Stimulated activated naive B cell treated with anti-CD40 and anti-IgM and Interleukin-4, amounts not matched to agents 10 μg/mL and 1 μg/mL and 100 μg/mL, for 72 hours (primary cell): ENCODE results near the gene MYO9B.

Experiments used
- ATAC-seq, 2 donors: fragments of 150-1000 bp; cut with Tn5 transposase; replicated peaks; 2 replicates each; pipeline ENCODE4 v1.10.0; 2021; ENCODE audit warnings: moderate library complexity in 1 of 2
- DNase-seq: peaks from one replicate; pipeline ENCODE4 v3.0.0; 2021
- H3K27ac Mint-ChIP-seq: one replicate; pipeline ENCODE4 v1.8.0; 2022; ENCODE audit warnings: mild to moderate bottlenecking, mixed read lengths
- H3K27me3 Mint-ChIP-seq, 2 donors: one replicate each; pipeline ENCODE4 v1.8.0; 2022; ENCODE audit warnings: mixed read lengths in 2 of 2
- H3K36me3 Mint-ChIP-seq, 2 donors: one replicate each; pipeline ENCODE4 v1.8.0; 2022; ENCODE audit warnings: mixed read lengths in 2 of 2, mild to moderate bottlenecking in 1 of 2
- H3K4me1 Mint-ChIP-seq, 2 donors: one replicate each; pipeline ENCODE4 v1.8.0; 2022; ENCODE audit warnings: mixed read lengths in 2 of 2, mild to moderate bottlenecking in 1 of 2
- H3K4me3 Mint-ChIP-seq, 2 donors: one replicate each; pipeline ENCODE4 v1.8.0; 2022; ENCODE audit warnings: mild to moderate bottlenecking in 2 of 2, mixed read lengths in 2 of 2, moderate library complexity in 1 of 2
- H3K9me3 Mint-ChIP-seq, 2 donors: one replicate each; pipeline ENCODE4 v1.8.0; 2022; ENCODE audit warnings: mixed read lengths in 2 of 2, mild to moderate bottlenecking in 1 of 2

Gene MYO9B

GRCh38 chr19:17045907-17046502 is 29.6 kb upstream of the MYO9B start:
- Mint-ChIP-seq H3K4me3 (no peak overlapping the region), H3K27ac (no peak overlapping the region), H3K4me1 (no peaks in the 10 kb centered on the region), H3K36me3 (peaks cover 13% of the 10 kb centered on the region in 2 donors), H3K9me3 (no peaks in the 10 kb centered on the region), H3K27me3 (peaks cover 8 to 10% of the 10 kb centered on the region in 2 donors)
- ATAC-seq: no peak
- no peak for DNase-seq

- ATAC-seq (no peak), DNase-seq (no peak)
- Mint-ChIP-seq H3K27me3 (no peaks in the 10 kb centered on the region), H3K4me1 (no peaks in the 10 kb centered on the region), H3K9me3 (no peaks in the 10 kb centered on the region), H3K36me3 (peaks cover 29 to 37% of the 10 kb centered on the region in 2 donors), H3K4me3 (no peak overlapping the region), H3K27ac (no peak overlapping the region)
These were observed 26.6 kb upstream of the MYO9B start for GRCh38 chr19:17048885-17049453.

- no peak for ATAC-seq
- Mint-ChIP-seq H3K36me3 (peaks cover 33 to 43% of the 10 kb centered on the region in 2 donors), H3K9me3 (no peaks in the 10 kb centered on the region), H3K27ac (no peak overlapping the region), H3K4me1 (no peaks in the 10 kb centered on the region), H3K4me3 (no peak overlapping the region), H3K27me3 (no peaks in the 10 kb centered on the region)
- DNase-seq: no peak
These were observed 25.8 kb upstream of the MYO9B start for GRCh38 chr19:17049711-17050280.

GRCh38 chr19:17052439-17052838 is 23.1 kb upstream of the MYO9B start:
- DNase-seq (no peak), ATAC-seq (peak; percentile 21 to 50)
- H3K27ac Mint-ChIP-seq: peak overlapping the region; percentile 47
- H3K27me3 Mint-ChIP-seq: no peaks in the 10 kb centered on the region
- H3K4me1 Mint-ChIP-seq: no peaks in the 10 kb centered on the region
- H3K9me3 Mint-ChIP-seq: no peaks in the 10 kb centered on the region
- no peak overlapping the region for H3K4me3 Mint-ChIP-seq
- H3K36me3 Mint-ChIP-seq: peaks cover 51 to 57% of the 10 kb centered on the region in 2 donors

- Mint-ChIP-seq H3K36me3 (peaks cover 69 to 71% of the 10 kb centered on the region in 2 donors), H3K27ac (no peak overlapping the region), H3K4me3 (no peak overlapping the region), H3K4me1 (no peaks in the 10 kb centered on the region), H3K27me3 (no peaks in the 10 kb centered on the region), H3K9me3 (peaks cover 11 to 12% of the 10 kb centered on the region in 2 donors)
- ATAC-seq (no peak), DNase-seq (no peak)
These were observed 20.8 kb upstream of the MYO9B start for GRCh38 chr19:17054746-17055145.

- H3K9me3 Mint-ChIP-seq: peaks cover 11 to 13% of the 10 kb centered on the region in 2 donors
- H3K27ac Mint-ChIP-seq: no peak overlapping the region
- H3K4me3 Mint-ChIP-seq: no peak overlapping the region
- DNase-seq (no peak), ATAC-seq (no peak)
- H3K27me3 Mint-ChIP-seq: no peaks in the 10 kb centered on the region
- H3K4me1 Mint-ChIP-seq: no peaks in the 10 kb centered on the region
- H3K36me3 Mint-ChIP-seq: peaks cover 73 to 80% of the 10 kb centered on the region in 2 donors
These were observed 19.9 kb upstream of the MYO9B start for GRCh38 chr19:17055636-17056035.

GRCh38 chr19:17058236-17058635 is 17.3 kb upstream of the MYO9B start:
- Mint-ChIP-seq H3K27ac (no peak overlapping the region), H3K36me3 (peaks cover 69 to 76% of the 10 kb centered on the region in 2 donors), H3K4me3 (no peak overlapping the region), H3K4me1 (peaks cover 0 to 1% of the 10 kb centered on the region in 2 donors), H3K9me3 (peaks cover 11 to 13% of the 10 kb centered on the region in 2 donors), H3K27me3 (no peaks in the 10 kb centered on the region)
- DNase-seq (no peak), ATAC-seq (no peak)

- Mint-ChIP-seq H3K4me1 (peaks cover 7 to 11% of the 10 kb centered on the region in 2 donors), H3K4me3 (no peak overlapping the region), H3K36me3 (peaks cover 65 to 79% of the 10 kb centered on the region in 2 donors), H3K9me3 (peaks cover 11 to 13% of the 10 kb centered on the region in 2 donors), H3K27me3 (no peaks in the 10 kb centered on the region), H3K27ac (no peak overlapping the region)
- ATAC-seq (no peak), DNase-seq (no peak)
These were observed 14.8 kb upstream of the MYO9B start for GRCh38 chr19:17060802-17061201.

GRCh38 chr19:17061205-17061604 is 14.4 kb upstream of the MYO9B start:
- Mint-ChIP-seq H3K27ac (no peak overlapping the region), H3K36me3 (peaks cover 61 to 75% of the 10 kb centered on the region in 2 donors), H3K4me1 (peaks cover 7 to 12% of the 10 kb centered on the region in 2 donors), H3K27me3 (no peaks in the 10 kb centered on the region), H3K4me3 (no peak overlapping the region), H3K9me3 (peaks cover 11 to 13% of the 10 kb centered on the region in 2 donors)
- DNase-seq: no peak
- no peak for ATAC-seq

GRCh38 chr19:17061691-17062090 is 13.9 kb upstream of the MYO9B start:
- Mint-ChIP-seq H3K36me3 (peaks cover 60 to 75% of the 10 kb centered on the region in 2 donors), H3K9me3 (peaks cover 11 to 13% of the 10 kb centered on the region in 2 donors), H3K27ac (no peak overlapping the region), H3K27me3 (no peaks in the 10 kb centered on the region), H3K4me3 (no peak overlapping the region), H3K4me1 (peaks cover 10 to 17% of the 10 kb centered on the region in 2 donors)
- ATAC-seq: no peak
- DNase-seq: no peak

- DNase-seq (no peak), ATAC-seq (no peak)
- Mint-ChIP-seq H3K4me3 (no peak overlapping the region), H3K27ac (no peak overlapping the region), H3K36me3 (peaks cover 52 to 74% of the 10 kb centered on the region in 2 donors), H3K4me1 (peaks cover 19 to 29% of the 10 kb centered on the region in 2 donors), H3K9me3 (peaks cover 2 to 6% of the 10 kb centered on the region in 2 donors), H3K27me3 (no peaks in the 10 kb centered on the region)
These were observed 12.1 kb upstream of the MYO9B start for GRCh38 chr19:17063428-17063827.

- Mint-ChIP-seq H3K4me1 (peaks cover 45 to 67% of the 10 kb centered on the region in 2 donors), H3K27me3 (no peaks in the 10 kb centered on the region), H3K36me3 (peaks cover 28 to 70% of the 10 kb centered on the region in 2 donors), H3K27ac (no peak overlapping the region), H3K9me3 (no peaks in the 10 kb centered on the region), H3K4me3 (no peak overlapping the region)
- DNase-seq (no peak), ATAC-seq (no peak)
These were observed 6.4 kb upstream of the MYO9B start for GRCh38 chr19:17069193-17069592.

- Mint-ChIP-seq H3K4me1 (peaks cover 42 to 62% of the 10 kb centered on the region in 2 donors), H3K27ac (no peak overlapping the region), H3K36me3 (peaks cover 22 to 58% of the 10 kb centered on the region in 2 donors), H3K27me3 (no peaks in the 10 kb centered on the region), H3K9me3 (no peaks in the 10 kb centered on the region), H3K4me3 (no peak overlapping the region)
- ATAC-seq: no peak
- no peak for DNase-seq
These were observed 5.2 kb upstream of the MYO9B start for GRCh38 chr19:17070421-17070820.

GRCh38 chr19:17070912-17071311 is 4.7 kb upstream of the MYO9B start:
- no peak overlapping the region for H3K27ac Mint-ChIP-seq
- peaks cover 42 to 61% of the 10 kb centered on the region in 2 donors for H3K4me1 Mint-ChIP-seq
- H3K27me3 Mint-ChIP-seq: no peaks in the 10 kb centered on the region
- no peak for ATAC-seq
- H3K36me3 Mint-ChIP-seq: peaks cover 20 to 58% of the 10 kb centered on the region in 2 donors
- H3K4me3 Mint-ChIP-seq: no peak overlapping the region
- no peak for DNase-seq
- no peaks in the 10 kb centered on the region for H3K9me3 Mint-ChIP-seq
